Retinal pigment epithelial cell (primary cell): ENCODE measurements around the gene VSIG4.

Experiments
- DNase-seq: peaks from one replicate; pipeline ENCODE4 v3.0.0-alpha.2; 2010; ENCODE audit warnings: low read depth
- H3K4me3 ChIP-seq: 2 replicates; pipeline ENCODE4 v1.5.1; 2011; ENCODE audit warnings: mild to moderate bottlenecking, low read length, control low read depth, moderate library complexity
- CTCF ChIP-seq: conservative IDR thresholded peaks from 2 replicates; pipeline ENCODE4 v1.5.1; 2011; ENCODE audit warnings: low read depth, low read length, control low read depth, inconsistent platforms

VSIG4 gene

GRCh38 chrX:66024570-66024969 lies 15.3 kb downstream of the VSIG4 start:
- DNase-seq: no peak
- TF ChIP-seq CTCF: no peak

GRCh38 chrX:66024092-66024467 lies 15.8 kb downstream of the VSIG4 start:
- TF ChIP-seq CTCF: no peak
- no peak for DNase-seq
- H3K4me3 ChIP-seq: no peak overlapping the region

More at GRCh38 chrX:66024570-66024969, 15.3 kb downstream of the VSIG4 start:
- no peak overlapping the region for H3K4me3 ChIP-seq

- DNase-seq: no peak
- no peak overlapping the region for H3K4me3 ChIP-seq
- TF ChIP-seq CTCF: no peak
These were observed 16.3 kb downstream of the VSIG4 start for GRCh38 chrX:66023385-66024091.

GRCh38 chrX:66022632-66023384 lies 17.1 kb downstream of the VSIG4 start:
- no peak for TF ChIP-seq CTCF
- DNase-seq: no peak
- H3K4me3 ChIP-seq: no peak overlapping the region

GRCh38 chrX:66021765-66022631 lies 17.9 kb downstream of the VSIG4 start:
- DNase-seq: no peak
- TF ChIP-seq CTCF: no peak
- H3K4me3 ChIP-seq: no peak overlapping the region

- TF ChIP-seq CTCF: no peak
- no peak overlapping the region for H3K4me3 ChIP-seq
- DNase-seq: no peak
These were observed 18.5 kb downstream of the VSIG4 start for GRCh38 chrX:66021401-66021764.
